Measurements from ENCODE around the gene SNRNP70.
A peak's percentile ranks its signal among the peaks of the same experiment; 100 is the strongest.

Gene SNRNP70

GRCh38 chr19:49081273-49081672, 4.0 kb upstream of the SNRNP70 start:
- DNase-seq (ENCODE audit: low read depth, low spot score): no peak
- Histone ChIP-seq H3K27ac (ENCODE audit: low read length) (no peak overlapping the region), H3K9me3 (ENCODE audit: control insufficient read depth, insufficient read depth, low read length) (no peaks in the 10 kb centered on the region), H3K27me3 (ENCODE audit: control insufficient read depth, insufficient read depth, low read length) (no peaks in the 10 kb centered on the region), H3K4me3 (ENCODE audit: low read length) (no peak overlapping the region), H3K36me3 (ENCODE audit: control insufficient read depth, insufficient read depth, low read length) (no peaks in the 10 kb centered on the region), H3K4me1 (ENCODE audit: control insufficient read depth, insufficient read depth, low read length) (peaks cover under 1% of the 10 kb centered on the region; the same call in 1 of the 2 replicates)
- WGBS (ENCODE audit: insufficient coverage, insufficient read length): no CpG with 5 or more reads among the region's 1 CpG

- H3K27me3 ChIP-seq (ENCODE audit: control insufficient read depth, insufficient read depth, low read length): no peaks in the 10 kb centered on the region
- DNase-seq (ENCODE audit: low read depth, low spot score): no peak
- no peak overlapping the region; the same call in 1 of the 2 replicates for H3K4me3 ChIP-seq (ENCODE audit: low read length)
- no peak overlapping the region for H3K27ac ChIP-seq (ENCODE audit: low read length)
- peaks cover 2% of the 10 kb centered on the region; the same call in 1 of the 2 replicates for H3K4me1 ChIP-seq (ENCODE audit: control insufficient read depth, insufficient read depth, low read length)
- H3K36me3 ChIP-seq (ENCODE audit: control insufficient read depth, insufficient read depth, low read length): peaks cover 2% of the 10 kb centered on the region; the same call in 1 of the 2 replicates
- 100% methylated on average over 1 of the region's 26 CpGs for WGBS (ENCODE audit: insufficient coverage, insufficient read length)
- no peaks in the 10 kb centered on the region for H3K9me3 ChIP-seq (ENCODE audit: control insufficient read depth, insufficient read depth, low read length)
Measured at GRCh38 chr19:49084206-49085019, 838 bp upstream of the SNRNP70 start.

GRCh38 chr19:49085868-49086232, 599 bp downstream of the SNRNP70 start:
- Histone ChIP-seq H3K27ac (ENCODE audit: low read length) (no peak overlapping the region), H3K4me3 (ENCODE audit: low read length) (peak overlapping the region; percentile 84; the same call in 1 of the 2 replicates), H3K36me3 (ENCODE audit: control insufficient read depth, insufficient read depth, low read length) (peaks cover 13% of the 10 kb centered on the region), H3K9me3 (ENCODE audit: control insufficient read depth, insufficient read depth, low read length) (no peaks in the 10 kb centered on the region), H3K4me1 (ENCODE audit: control insufficient read depth, insufficient read depth, low read length) (peaks cover 2% of the 10 kb centered on the region; the same call in 1 of the 2 replicates), H3K27me3 (ENCODE audit: control insufficient read depth, insufficient read depth, low read length) (no peaks in the 10 kb centered on the region)
- no CpG with 5 or more reads among the region's 14 CpGs for WGBS (ENCODE audit: insufficient coverage, insufficient read length)
- DNase-seq (ENCODE audit: low read depth, low spot score): no peak

- Histone ChIP-seq H3K4me3 (ENCODE audit: low read length) (peak overlapping the region; percentile 84; the same call in 1 of the 2 replicates), H3K36me3 (ENCODE audit: control insufficient read depth, insufficient read depth, low read length) (peaks cover 16% of the 10 kb centered on the region), H3K27ac (ENCODE audit: low read length) (no peak overlapping the region), H3K9me3 (ENCODE audit: control insufficient read depth, insufficient read depth, low read length) (no peaks in the 10 kb centered on the region), H3K27me3 (ENCODE audit: control insufficient read depth, insufficient read depth, low read length) (no peaks in the 10 kb centered on the region), H3K4me1 (ENCODE audit: control insufficient read depth, insufficient read depth, low read length) (peaks cover 2% of the 10 kb centered on the region; the same call in 1 of the 2 replicates)
- no CpG with 5 or more reads among the region's 11 CpGs for WGBS (ENCODE audit: insufficient coverage, insufficient read length)
- no peak for DNase-seq (ENCODE audit: low read depth, low spot score)
Measured at GRCh38 chr19:49086296-49086695, 1.0 kb downstream of the SNRNP70 start.

- Histone ChIP-seq H3K9me3 (ENCODE audit: control insufficient read depth, insufficient read depth, low read length) (no peaks in the 10 kb centered on the region), H3K36me3 (ENCODE audit: control insufficient read depth, insufficient read depth, low read length) (peaks cover 33% of the 10 kb centered on the region), H3K27me3 (ENCODE audit: control insufficient read depth, insufficient read depth, low read length) (no peaks in the 10 kb centered on the region), H3K27ac (ENCODE audit: low read length) (no peak overlapping the region), H3K4me3 (ENCODE audit: low read length) (no peak overlapping the region), H3K4me1 (ENCODE audit: control insufficient read depth, insufficient read depth, low read length) (no peaks in the 10 kb centered on the region)
- WGBS (ENCODE audit: insufficient coverage, insufficient read length): no CpG with 5 or more reads among the region's 17 CpGs
- DNase-seq (ENCODE audit: low read depth, low spot score): no peak
Measured at GRCh38 chr19:49091391-49092038, 6.3 kb downstream of the SNRNP70 start.

GRCh38 chr19:49092686-49093085, 7.4 kb downstream of the SNRNP70 start:
- no CpG with 5 or more reads among the region's 6 CpGs for WGBS (ENCODE audit: insufficient coverage, insufficient read length)
- Histone ChIP-seq H3K36me3 (ENCODE audit: control insufficient read depth, insufficient read depth, low read length) (peaks cover 33% of the 10 kb centered on the region), H3K27me3 (ENCODE audit: control insufficient read depth, insufficient read depth, low read length) (no peaks in the 10 kb centered on the region), H3K27ac (ENCODE audit: low read length) (no peak overlapping the region), H3K4me3 (ENCODE audit: low read length) (no peak overlapping the region), H3K4me1 (ENCODE audit: control insufficient read depth, insufficient read depth, low read length) (no peaks in the 10 kb centered on the region), H3K9me3 (ENCODE audit: control insufficient read depth, insufficient read depth, low read length) (no peaks in the 10 kb centered on the region)
- DNase-seq (ENCODE audit: low read depth, low spot score): no peak

GRCh38 chr19:49094505-49095482, 9.5 kb downstream of the SNRNP70 start:
- no peak for DNase-seq (ENCODE audit: low read depth, low spot score)
- Histone ChIP-seq H3K27me3 (ENCODE audit: control insufficient read depth, insufficient read depth, low read length) (no peaks in the 10 kb centered on the region), H3K4me3 (ENCODE audit: low read length) (no peak overlapping the region; the same call in 1 of the 2 replicates), H3K36me3 (ENCODE audit: control insufficient read depth, insufficient read depth, low read length) (peaks cover 40% of the 10 kb centered on the region), H3K27ac (ENCODE audit: low read length) (no peak overlapping the region), H3K4me1 (ENCODE audit: control insufficient read depth, insufficient read depth, low read length) (no peaks in the 10 kb centered on the region), H3K9me3 (ENCODE audit: control insufficient read depth, insufficient read depth, low read length) (no peaks in the 10 kb centered on the region)
- no CpG with 5 or more reads among the region's 23 CpGs for WGBS (ENCODE audit: insufficient coverage, insufficient read length)

GRCh38 chr19:49097453-49098288, 12.4 kb downstream of the SNRNP70 start:
- Histone ChIP-seq H3K27ac (ENCODE audit: low read length) (no peak overlapping the region), H3K27me3 (ENCODE audit: control insufficient read depth, insufficient read depth, low read length) (no peaks in the 10 kb centered on the region), H3K4me1 (ENCODE audit: control insufficient read depth, insufficient read depth, low read length) (no peaks in the 10 kb centered on the region), H3K9me3 (ENCODE audit: control insufficient read depth, insufficient read depth, low read length) (no peaks in the 10 kb centered on the region), H3K4me3 (ENCODE audit: low read length) (no peak overlapping the region), H3K36me3 (ENCODE audit: control insufficient read depth, insufficient read depth, low read length) (peaks cover 37% of the 10 kb centered on the region)
- peak; percentile 72 for DNase-seq (ENCODE audit: low read depth, low spot score)
- no CpG with 5 or more reads among the region's 8 CpGs for WGBS (ENCODE audit: insufficient coverage, insufficient read length)

- Histone ChIP-seq H3K4me3 (ENCODE audit: low read length) (no peak overlapping the region), H3K9me3 (ENCODE audit: control insufficient read depth, insufficient read depth, low read length) (no peaks in the 10 kb centered on the region), H3K27me3 (ENCODE audit: control insufficient read depth, insufficient read depth, low read length) (no peaks in the 10 kb centered on the region), H3K36me3 (ENCODE audit: control insufficient read depth, insufficient read depth, low read length) (peaks cover 41% of the 10 kb centered on the region), H3K4me1 (ENCODE audit: control insufficient read depth, insufficient read depth, low read length) (no peaks in the 10 kb centered on the region), H3K27ac (ENCODE audit: low read length) (no peak overlapping the region)
- no peak for DNase-seq (ENCODE audit: low read depth, low spot score)
- no CpG with 5 or more reads among the region's 4 CpGs for WGBS (ENCODE audit: insufficient coverage, insufficient read length)
Measured at GRCh38 chr19:49098795-49099194, 13.5 kb downstream of the SNRNP70 start.

Data from iPS DF 6.9 (cell line).